GM23338 (cell line): Measurements from ENCODE around the gene ABCC3. TPM values are rescaled to one million over a fixed set of nuclear protein-coding genes. Genes with fewer than 3 reads are reported as not detected.

ENCODE experiments used
- ATAC-seq: fragments of 200-7000 bp; cut with Tn5 transposase; 3 replicates; pipeline ENCODE4 v1.9.1; 2020
- DNase-seq: peaks from one replicate; pipeline ENCODE4 v3.0.0-alpha.2; 2015; ENCODE audit warnings: low spot score
- H2AFZ ChIP-seq: fragments of 200-600 bp; sonication (generic); 2 replicates; pipeline ENCODE4 v1.8.0; 2016; ENCODE audit warnings: antibody characterized with exemption, mild to moderate bottlenecking, moderate library complexity
- H3F3A ChIP-seq: fragments of 200-600 bp; sonication (generic); replicated peaks from 2 replicates; pipeline ENCODE4 v1.8.0; 2017; ENCODE audit warnings: antibody characterized with exemption, mixed run types, low read depth
- H3K27ac ChIP-seq: fragments of 200-600 bp; sonication (generic); 2 replicates; pipeline ENCODE4 v1.6.1; 2016; ENCODE audit warnings: low read depth
- H3K27me3 ChIP-seq: fragments of 200-600 bp; sonication (generic); 2 replicates; pipeline ENCODE4 v1.8.0; 2016; ENCODE audit warnings: mild to moderate bottlenecking, mixed run types, moderate library complexity; ENCODE audit not compliant: insufficient read depth
- H3K36me3 ChIP-seq: fragments of 200-600 bp; sonication (generic); 2 replicates; pipeline ENCODE4 v1.8.0; 2016; ENCODE audit warnings: mild to moderate bottlenecking; ENCODE audit not compliant: insufficient read depth
- H3K4me1 ChIP-seq: fragments of 200-600 bp; sonication (generic); 2 replicates; pipeline ENCODE4 v1.8.0; 2016; ENCODE audit warnings: mild to moderate bottlenecking, moderate library complexity; ENCODE audit not compliant: insufficient read depth
- H3K4me2 ChIP-seq: fragments of 200-600 bp; sonication (generic); 2 replicates; pipeline ENCODE4 v1.7.1; 2017; ENCODE audit warnings: mixed run types
- H3K4me3 ChIP-seq: fragments of 200-600 bp; sonication (generic); 2 replicates; pipeline ENCODE4 v1.6.1; 2016; ENCODE audit warnings: mixed run types
- H3K79me2 ChIP-seq: fragments of 200-600 bp; sonication (generic); replicated peaks from 2 replicates; pipeline ENCODE4 v1.8.0; 2017; ENCODE audit warnings: mild to moderate bottlenecking; ENCODE audit not compliant: insufficient read depth
- H3K9me2 ChIP-seq: fragments of 200-600 bp; sonication (generic); 2 replicates; pipeline ENCODE4 v1.8.0; 2017; ENCODE audit not compliant: insufficient read depth
- H4K20me1 ChIP-seq: fragments of 200-600 bp; sonication (generic); replicated peaks from 2 replicates; pipeline ENCODE4 v1.8.0; 2017; ENCODE audit warnings: mild to moderate bottlenecking; ENCODE audit not compliant: insufficient read depth
- H3K27ac Mint-ChIP-seq: 2 replicates; pipeline ENCODE4 v1.8.0; 2020; ENCODE audit warnings: inconsistent platforms, mild to moderate bottlenecking, moderate library complexity, mixed read lengths
- H3K27me3 Mint-ChIP-seq: 3 replicates; pipeline ENCODE4 v1.8.0; 2022; ENCODE audit warnings: low read depth, mild to moderate bottlenecking, moderate library complexity, mixed read lengths, inconsistent platforms; ENCODE audit not compliant: insufficient read depth, poor library complexity
- H3K36me3 Mint-ChIP-seq: 3 replicates; pipeline ENCODE4 v1.8.0; 2021; ENCODE audit warnings: low read depth, mild to moderate bottlenecking, inconsistent platforms, moderate library complexity, mixed read lengths
- H3K4me1 Mint-ChIP-seq: 3 replicates; pipeline ENCODE4 v1.8.0; 2020; ENCODE audit warnings: mild to moderate bottlenecking, inconsistent platforms, mixed read lengths
- H3K4me3 Mint-ChIP-seq: 3 replicates; pipeline ENCODE4 v1.8.0; 2021; ENCODE audit warnings: moderate library complexity, mild to moderate bottlenecking, inconsistent platforms, mixed read lengths
- H3K9me3 Mint-ChIP-seq: 3 replicates; pipeline ENCODE4 v1.8.0; 2020; ENCODE audit warnings: moderate library complexity, mild to moderate bottlenecking, inconsistent platforms, mixed read lengths
- CREB1 ChIP-seq: fragments of 250-450 bp; sonication (Bioruptor Pico); IDR thresholded peaks from 2 replicates; pipeline ENCODE4 v1.5.0; 2020; ENCODE audit warnings: low read depth, mild to moderate bottlenecking, moderate library complexity
- EZH2 ChIP-seq: fragments of 200-600 bp; sonication (generic); IDR thresholded peaks from one replicate; pipeline ENCODE4 v1.8.0; 2017; ENCODE audit warnings: antibody characterized with exemption, mild to moderate bottlenecking, low read depth; ENCODE audit not compliant: unreplicated experiment
- NANOG ChIP-seq: IDR thresholded peaks from 2 replicates; pipeline ENCODE4 v1.6.1; 2016; ENCODE audit warnings: antibody characterized with exemption, borderline replicate concordance
- STAT1 ChIP-seq: IDR thresholded peaks from one replicate; pipeline ENCODE4 v1.6.1; 2016; ENCODE audit warnings: antibody characterized with exemption; ENCODE audit not compliant: unreplicated experiment
- ZNF331 ChIP-seq: fragments of 250-450 bp; sonication (Bioruptor Pico); IDR thresholded peaks from 2 replicates; pipeline ENCODE4 v1.5.0; 2020; ENCODE audit warnings: low read depth, mild to moderate bottlenecking, moderate library complexity
- polyA plus RNA-seq: library from polyadenylated mRNA; unstranded; fragments of >200 nt; fragmentation: Nextera tagmentation; extraction: Ambion mirVana; gene quantifications from 2 replicates; pipeline ENCODE4 v1.2.1, GENCODE V29; 2016
- total RNA-seq: library from RNA; depleted of rRNA; stranded (reverse); fragments of >200 nt; shearing (Covaris generic); gene quantifications from 2 replicates; pipeline ENCODE4 v1.2.3, GENCODE V29; 2014
- TF ChIP-seq, protein P1 (sequence below), 2 experiments: fragments of 200-600 bp in 1 of 2; sonication (generic) in 1 of 2; conservative IDR thresholded peaks; 2 replicates each; pipeline versions ENCODE4 v1.5.1 to v1.6.1; 2016 to 2017; ENCODE audit warnings: antibody characterized with exemption in 2 of 2, low read depth in 2 of 2, mild to moderate bottlenecking in 2 of 2, moderate library complexity in 1 of 2
- TF ChIP-seq, protein P2 (sequence below): IDR thresholded peaks from 2 replicates; pipeline ENCODE4 v1.6.1; 2016; ENCODE audit warnings: antibody characterized with exemption

Gene ABCC3
- total and polyA plus RNA-seq, 2 experiments from 2014 or later: not detected

DNA sequence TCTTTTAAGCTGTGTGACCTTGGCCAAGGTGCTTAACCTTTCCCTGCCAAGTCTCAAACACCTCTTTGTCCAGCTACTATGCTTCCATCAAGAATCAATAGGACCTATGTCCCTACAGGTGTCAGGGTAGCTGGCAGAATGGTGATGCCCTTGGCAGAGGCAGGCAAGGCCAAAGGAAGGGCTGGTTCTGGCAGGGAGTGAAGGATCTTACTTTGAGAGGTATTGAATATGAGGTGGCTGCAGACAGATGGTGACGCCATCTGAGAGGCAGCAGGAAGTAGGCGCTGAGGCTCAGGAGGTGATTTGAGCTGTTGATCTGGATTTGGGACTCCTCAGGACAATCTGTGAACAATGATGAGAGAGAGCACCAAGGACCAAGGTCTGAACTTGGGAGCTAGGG is 12.5 kb downstream of the ABCC3 start:
- Histone ChIP-seq H3F3A (no peaks in the 10 kb centered on the region), H3K27me3 (no peaks in the 10 kb centered on the region), H3K9me2 (no peaks in the 10 kb centered on the region), H3K4me1 (no peaks in the 10 kb centered on the region), H3K36me3 (no peaks in the 10 kb centered on the region), H2AFZ (no peak overlapping the region), H4K20me1 (no peaks in the 10 kb centered on the region), H3K4me3 (no peak overlapping the region), H3K79me2 (no peaks in the 10 kb centered on the region), H3K4me2 (no peak overlapping the region), H3K27ac (no peak overlapping the region)
- Mint-ChIP-seq H3K9me3 (no peaks in the 10 kb centered on the region; the same call in 2 of the 3 replicates), H3K4me3 (no peak overlapping the region), H3K4me1 (no peaks in the 10 kb centered on the region), H3K36me3 (no peaks in the 10 kb centered on the region; the same call in 2 of the 3 replicates), H3K27ac (no peak overlapping the region), H3K27me3 (peaks cover 5% of the 10 kb centered on the region)
- ATAC-seq: no peak
- DNase-seq: no peak
- TF ChIP-seq, protein P1, sequence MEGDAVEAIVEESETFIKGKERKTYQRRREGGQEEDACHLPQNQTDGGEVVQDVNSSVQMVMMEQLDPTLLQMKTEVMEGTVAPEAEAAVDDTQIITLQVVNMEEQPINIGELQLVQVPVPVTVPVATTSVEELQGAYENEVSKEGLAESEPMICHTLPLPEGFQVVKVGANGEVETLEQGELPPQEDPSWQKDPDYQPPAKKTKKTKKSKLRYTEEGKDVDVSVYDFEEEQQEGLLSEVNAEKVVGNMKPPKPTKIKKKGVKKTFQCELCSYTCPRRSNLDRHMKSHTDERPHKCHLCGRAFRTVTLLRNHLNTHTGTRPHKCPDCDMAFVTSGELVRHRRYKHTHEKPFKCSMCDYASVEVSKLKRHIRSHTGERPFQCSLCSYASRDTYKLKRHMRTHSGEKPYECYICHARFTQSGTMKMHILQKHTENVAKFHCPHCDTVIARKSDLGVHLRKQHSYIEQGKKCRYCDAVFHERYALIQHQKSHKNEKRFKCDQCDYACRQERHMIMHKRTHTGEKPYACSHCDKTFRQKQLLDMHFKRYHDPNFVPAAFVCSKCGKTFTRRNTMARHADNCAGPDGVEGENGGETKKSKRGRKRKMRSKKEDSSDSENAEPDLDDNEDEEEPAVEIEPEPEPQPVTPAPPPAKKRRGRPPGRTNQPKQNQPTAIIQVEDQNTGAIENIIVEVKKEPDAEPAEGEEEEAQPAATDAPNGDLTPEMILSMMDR (conservative IDR thresholded peaks at IDR 0.05; ENCODE audit: low read depth in 2 of 2): no peak
- no peak for TF ChIP-seq EZH2
- no peak for TF ChIP-seq CREB1 (CRISPR knock-in tag)
- TF ChIP-seq, protein P2, sequence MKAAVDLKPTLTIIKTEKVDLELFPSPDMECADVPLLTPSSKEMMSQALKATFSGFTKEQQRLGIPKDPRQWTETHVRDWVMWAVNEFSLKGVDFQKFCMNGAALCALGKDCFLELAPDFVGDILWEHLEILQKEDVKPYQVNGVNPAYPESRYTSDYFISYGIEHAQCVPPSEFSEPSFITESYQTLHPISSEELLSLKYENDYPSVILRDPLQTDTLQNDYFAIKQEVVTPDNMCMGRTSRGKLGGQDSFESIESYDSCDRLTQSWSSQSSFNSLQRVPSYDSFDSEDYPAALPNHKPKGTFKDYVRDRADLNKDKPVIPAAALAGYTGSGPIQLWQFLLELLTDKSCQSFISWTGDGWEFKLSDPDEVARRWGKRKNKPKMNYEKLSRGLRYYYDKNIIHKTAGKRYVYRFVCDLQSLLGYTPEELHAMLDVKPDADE: no peak
- TF ChIP-seq STAT1: no peak
- no peak for TF ChIP-seq ZNF331 (CRISPR knock-in tag)
- TF ChIP-seq NANOG: no peak

DNA sequence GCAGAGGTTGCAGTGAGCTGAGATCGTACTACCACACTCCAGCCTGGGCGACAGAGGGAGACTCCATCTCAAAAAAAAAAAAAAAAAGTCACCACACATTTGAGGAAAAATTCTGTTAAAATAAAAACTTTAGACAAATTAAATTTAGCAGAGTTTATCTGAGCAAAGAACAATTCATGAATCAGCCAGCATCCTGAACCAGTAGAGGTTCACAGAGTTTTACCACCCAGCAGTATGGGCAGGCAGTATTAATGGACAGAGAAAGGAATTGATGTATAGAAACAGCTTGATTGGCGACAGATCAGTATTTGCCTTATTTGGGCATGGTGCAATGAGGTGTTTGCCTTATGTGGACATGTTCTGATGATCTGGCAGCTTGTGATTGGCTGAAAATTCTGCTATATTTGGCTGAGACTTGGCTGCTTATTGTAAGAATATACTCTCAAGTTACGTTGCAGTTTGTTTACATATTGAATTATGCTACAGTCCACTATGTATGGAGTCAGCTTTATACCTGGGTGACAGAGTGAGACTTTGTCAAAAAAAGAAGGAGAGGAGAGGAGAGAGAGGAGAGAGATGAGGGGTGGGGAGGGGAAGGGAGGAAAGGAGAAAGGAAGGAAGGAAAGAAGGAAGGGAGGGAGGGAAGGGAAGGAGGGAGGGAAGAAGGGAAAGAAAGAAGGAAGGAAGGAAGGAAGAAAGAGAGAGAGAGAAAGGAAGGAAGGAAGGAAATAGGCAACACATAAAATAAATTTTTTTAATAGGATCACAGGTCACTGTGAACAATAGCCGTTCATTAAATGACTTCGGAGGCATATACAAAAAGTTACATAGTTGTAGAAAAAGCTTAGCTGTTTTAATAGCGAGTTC is 14.6 kb downstream of the ABCC3 start:
- TF ChIP-seq EZH2 (no peak), CREB1 (CRISPR knock-in tag) (peak; percentile 19; the same call in 1 of the 2 replicates)
- no peaks in the 10 kb centered on the region for H3K27me3 Mint-ChIP-seq
- H3K4me1 ChIP-seq: no peaks in the 10 kb centered on the region
- no peaks in the 10 kb centered on the region; the same call in 1 of the 3 replicates for H3K9me3 Mint-ChIP-seq
- H3K27me3 ChIP-seq: no peaks in the 10 kb centered on the region
- ATAC-seq: no peak
- H3K79me2 ChIP-seq: no peaks in the 10 kb centered on the region
- H3K36me3 Mint-ChIP-seq: no peaks in the 10 kb centered on the region; the same call in 2 of the 3 replicates
- H4K20me1 ChIP-seq: no peaks in the 10 kb centered on the region
- H3K9me2 ChIP-seq: no peaks in the 10 kb centered on the region
- no peak overlapping the region for H3K27ac ChIP-seq
- H3F3A ChIP-seq: no peaks in the 10 kb centered on the region
- no peaks in the 10 kb centered on the region for H3K36me3 ChIP-seq
- H3K4me3 ChIP-seq: no peak overlapping the region
- H3K4me2 ChIP-seq: no peak overlapping the region
- no peaks in the 10 kb centered on the region for H3K4me1 Mint-ChIP-seq
- H3K27ac Mint-ChIP-seq: no peak overlapping the region
- H3K4me3 Mint-ChIP-seq: no peak overlapping the region
- DNase-seq: no peak
- no peak overlapping the region for H2AFZ ChIP-seq
